ENCODE results near the gene GGACT. TPM values are rescaled to one million over a fixed set of nuclear protein-coding genes. Genes with fewer than 3 reads are reported as not detected.
A peak's percentile ranks its signal among the peaks of the same experiment; 100 is the strongest.

Gene GGACT
- total RNA-seq, 4 donors from 2014 or later: 1.9 to 8.7 (median 5.6) TPM

GRCh38 chr13:100545684-100546061 lies 42.9 kb downstream of the GGACT start:
- Histone ChIP-seq H3K27me3 (no peaks in the 10 kb centered on the region), H3K27ac (no peak overlapping the region), H3K4me3 (replicated peaks in 1 of 3) (no peak overlapping the region), H3K9me3 (no peaks in the 10 kb centered on the region), H3K4me1 (peaks cover 0 to 6% of the 10 kb centered on the region in 2 donors), H3K36me3 (no peaks in the 10 kb centered on the region)
- intact Hi-C loops (cut with DNase I): no loop called here
- TF ChIP-seq POLR2A (IDR thresholded peaks at IDR 0.05): no peak
- TF ChIP-seq CTCF (IDR thresholded peaks at IDR 0.05): no peak
- WGBS, 2 donors: 87 to 95% methylated on average over 4 of the region's 4 CpGs
- no peak for DNase-seq

GRCh38 chr13:100544866-100545683 lies 43.5 kb downstream of the GGACT start:
- TF ChIP-seq POLR2A (IDR thresholded peaks at IDR 0.05) (no peak), CTCF (IDR thresholded peaks at IDR 0.05) (no peak)
- H3K27me3 ChIP-seq: no peaks in the 10 kb centered on the region
- DNase-seq: peak; percentile 51 to 69
- no peaks in the 10 kb centered on the region for H3K36me3 ChIP-seq
- intact Hi-C loops (cut with DNase I): no loop called here
- 88 to 92% methylated on average over 8 to 21 of the region's 22 CpGs for WGBS, 2 donors
- no peak overlapping the region for H3K4me3 ChIP-seq (replicated peaks in 1 of 3)
- peaks cover 0 to 6% of the 10 kb centered on the region in 2 donors for H3K4me1 ChIP-seq
- H3K27ac ChIP-seq: no peak overlapping the region
- H3K9me3 ChIP-seq: no peaks in the 10 kb centered on the region

DNA sequence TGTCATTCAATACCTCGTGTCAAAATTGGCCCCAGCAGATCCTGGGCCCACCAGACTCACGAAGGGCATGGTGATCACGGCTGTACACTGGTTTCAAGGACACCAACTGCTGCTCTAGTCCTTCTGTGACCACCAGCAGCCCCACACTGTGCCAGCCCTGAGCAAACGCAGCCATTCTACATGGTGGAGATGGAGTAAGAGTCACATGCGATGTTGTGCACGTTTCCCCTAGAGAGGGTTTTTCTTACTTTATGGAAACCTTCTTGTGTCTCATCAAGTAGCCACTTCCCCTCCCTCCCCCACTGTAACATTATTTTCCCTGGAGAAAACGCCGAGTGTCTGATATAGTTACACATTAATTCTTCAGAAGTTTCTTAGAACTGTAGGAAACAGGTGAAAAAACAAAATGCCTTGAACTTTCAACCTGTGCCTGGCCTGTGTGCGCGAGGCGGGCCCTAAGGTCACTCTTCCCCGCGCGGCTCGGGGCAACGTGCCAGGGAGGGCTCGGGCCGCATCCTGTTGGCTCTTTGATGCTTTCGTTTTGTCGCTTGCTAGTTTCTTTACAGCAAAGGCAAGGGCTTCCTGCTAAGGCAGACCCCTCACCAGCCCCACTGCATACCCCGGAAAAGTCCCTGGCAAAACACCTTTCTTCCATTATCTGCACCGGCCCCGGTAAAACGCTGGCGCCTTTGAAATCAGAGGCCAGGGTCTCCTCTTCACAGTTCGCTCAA lies 44.6 kb downstream of the GGACT start:
- intact Hi-C loops (cut with DNase I): no loop called here
- H3K27me3 ChIP-seq: no peaks in the 10 kb centered on the region
- H3K4me1 ChIP-seq: peaks cover 0 to 6% of the 10 kb centered on the region in 2 donors
- H3K27ac ChIP-seq: no peak overlapping the region
- H3K36me3 ChIP-seq: no peaks in the 10 kb centered on the region
- 85 to 88% methylated on average over 25 to 26 of the region's 26 CpGs for WGBS, 2 donors
- no peak for DNase-seq
- no peak for TF ChIP-seq POLR2A (IDR thresholded peaks at IDR 0.05)
- no peak for TF ChIP-seq CTCF (IDR thresholded peaks at IDR 0.05)
- no peaks in the 10 kb centered on the region for H3K9me3 ChIP-seq
- H3K4me3 ChIP-seq (replicated peaks in 1 of 3): no peak overlapping the region

GRCh38 chr13:100542826-100543156 lies 45.8 kb downstream of the GGACT start:
- H3K27me3 ChIP-seq: no peaks in the 10 kb centered on the region
- no peaks in the 10 kb centered on the region for H3K36me3 ChIP-seq
- DNase-seq: no peak
- no peaks in the 10 kb centered on the region for H3K9me3 ChIP-seq
- intact Hi-C loops (cut with DNase I): no loop called here
- H3K4me3 ChIP-seq (replicated peaks in 1 of 3): no peak overlapping the region
- H3K27ac ChIP-seq: no peak overlapping the region
- 57 to 65% methylated on average over 8 of the region's 8 CpGs for WGBS, 2 donors
- peaks cover 0 to 4% of the 10 kb centered on the region in 2 donors for H3K4me1 ChIP-seq
- no peak for TF ChIP-seq POLR2A (IDR thresholded peaks at IDR 0.05)
- peak in 3 of 6 experiments; percentile 22 to 41 (median 30) for TF ChIP-seq CTCF (IDR thresholded peaks at IDR 0.05)

All from thyroid gland (tissue), 4 donors.